22Rv1 (cell line): ENCODE results near the gene ARIH2.

Experiments used
- ZFX ChIP-seq: fragments of 450-650 bp; IDR thresholded peaks from 2 replicates; pipeline ENCODE4 v1.6.1; 2017; ENCODE audit warnings: antibody characterized with exemption, borderline replicate concordance
- TF ChIP-seq, protein P1 (sequence below): fragments of 450-650 bp; IDR thresholded peaks from 2 replicates; pipeline ENCODE4 v1.5.1; 2017; ENCODE audit warnings: mild to moderate bottlenecking

- TF ChIP-seq, protein P1, sequence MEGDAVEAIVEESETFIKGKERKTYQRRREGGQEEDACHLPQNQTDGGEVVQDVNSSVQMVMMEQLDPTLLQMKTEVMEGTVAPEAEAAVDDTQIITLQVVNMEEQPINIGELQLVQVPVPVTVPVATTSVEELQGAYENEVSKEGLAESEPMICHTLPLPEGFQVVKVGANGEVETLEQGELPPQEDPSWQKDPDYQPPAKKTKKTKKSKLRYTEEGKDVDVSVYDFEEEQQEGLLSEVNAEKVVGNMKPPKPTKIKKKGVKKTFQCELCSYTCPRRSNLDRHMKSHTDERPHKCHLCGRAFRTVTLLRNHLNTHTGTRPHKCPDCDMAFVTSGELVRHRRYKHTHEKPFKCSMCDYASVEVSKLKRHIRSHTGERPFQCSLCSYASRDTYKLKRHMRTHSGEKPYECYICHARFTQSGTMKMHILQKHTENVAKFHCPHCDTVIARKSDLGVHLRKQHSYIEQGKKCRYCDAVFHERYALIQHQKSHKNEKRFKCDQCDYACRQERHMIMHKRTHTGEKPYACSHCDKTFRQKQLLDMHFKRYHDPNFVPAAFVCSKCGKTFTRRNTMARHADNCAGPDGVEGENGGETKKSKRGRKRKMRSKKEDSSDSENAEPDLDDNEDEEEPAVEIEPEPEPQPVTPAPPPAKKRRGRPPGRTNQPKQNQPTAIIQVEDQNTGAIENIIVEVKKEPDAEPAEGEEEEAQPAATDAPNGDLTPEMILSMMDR: no peak
- no peak for TF ChIP-seq ZFX
Measured at GRCh38 chr3:48928679-48929078, 10.0 kb downstream of the ARIH2 start.
